GM21423 (cell line): ENCODE results near the gene ZBTB7C.
"Not testable (repeated sequence)": the region's sequence is repeated elsewhere in the genome, so short reads cannot be mapped to it uniquely, and the experiment has no call there.

ENCODE experiments used
- ATAC-seq: cut with Tn5 transposase; IDR thresholded peaks from one replicate; pipeline ENCODE4 v1.9.1; 2021; ENCODE audit warnings: mild to moderate bottlenecking, moderate library complexity; ENCODE audit not compliant: unreplicated experiment

The ZBTB7C gene

GRCh38 chr18:48304906-48305693 lies 104.1 kb downstream of the ZBTB7C start:
- no peak for ATAC-seq

- no peak for ATAC-seq
These were observed 105.3 kb downstream of the ZBTB7C start for GRCh38 chr18:48303883-48304282.

GRCh38 chr18:48302736-48303135 lies 106.4 kb downstream of the ZBTB7C start:
- no peak for ATAC-seq

- ATAC-seq: no peak
These were observed 108.7 kb downstream of the ZBTB7C start for GRCh38 chr18:48300463-48300961.

- no peak for ATAC-seq
These were observed 112.0 kb downstream of the ZBTB7C start for GRCh38 chr18:48297139-48297538.

GRCh38 chr18:48296581-48296980 lies 112.6 kb downstream of the ZBTB7C start:
- ATAC-seq: no peak

GRCh38 chr18:48295586-48296311 lies 113.4 kb downstream of the ZBTB7C start:
- ATAC-seq: no peak

GRCh38 chr18:48294899-48295585 lies 114.1 kb downstream of the ZBTB7C start:
- no peak for ATAC-seq

GRCh38 chr18:48293954-48294898 lies 115.0 kb downstream of the ZBTB7C start:
- no peak for ATAC-seq

- no peak for ATAC-seq
These were observed 116.3 kb downstream of the ZBTB7C start for GRCh38 chr18:48292782-48293424.

GRCh38 chr18:48292229-48292628 lies 117.0 kb downstream of the ZBTB7C start:
- ATAC-seq: no peak

GRCh38 chr18:48290162-48290926 lies 118.8 kb downstream of the ZBTB7C start:
- ATAC-seq: no peak

GRCh38 chr18:48284743-48285142 lies 124.4 kb downstream of the ZBTB7C start:
- no peak for ATAC-seq

- not testable (repeated sequence) for ATAC-seq
These were observed 125.2 kb downstream of the ZBTB7C start for GRCh38 chr18:48284011-48284410.

- not testable (repeated sequence) for ATAC-seq
These were observed 127.7 kb downstream of the ZBTB7C start for GRCh38 chr18:48281460-48281859.

- ATAC-seq: no peak
These were observed 129.9 kb downstream of the ZBTB7C start for GRCh38 chr18:48279312-48279711.

GRCh38 chr18:48278081-48278480 lies 131.1 kb downstream of the ZBTB7C start:
- no peak for ATAC-seq

- no peak for ATAC-seq
These were observed 134.9 kb downstream of the ZBTB7C start for GRCh38 chr18:48274301-48274700.

GRCh38 chr18:48270929-48271328 lies 138.3 kb downstream of the ZBTB7C start:
- no peak for ATAC-seq
